Measurements from ENCODE around the gene PPP1R17. TPM values are rescaled to one million over a fixed set of nuclear protein-coding genes. Genes with fewer than 3 reads are reported as not detected.

The PPP1R17 gene
- total and polyA plus RNA-seq, 2 experiments from 2014 or later = 0.52 to 2.4 TPM

DNA sequence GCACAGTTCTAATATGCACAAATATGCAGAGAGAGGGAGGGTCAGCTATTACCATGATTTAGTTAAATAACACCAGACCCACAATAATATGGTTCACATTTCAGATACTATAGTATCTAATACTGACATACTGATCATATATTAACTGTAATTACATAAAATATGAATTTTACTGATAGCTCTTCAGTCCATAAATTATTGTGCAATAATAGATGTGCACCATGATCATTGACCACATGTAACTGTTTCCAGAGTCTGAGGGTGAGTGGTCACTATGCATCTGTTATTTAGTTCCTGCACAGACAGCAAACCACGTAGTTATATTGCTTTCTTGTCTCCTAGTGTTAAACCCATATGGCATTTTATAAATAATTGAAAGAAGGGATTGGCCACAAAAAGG is 29.3 kb downstream of the PPP1R17 start:
- Mint-ChIP-seq H3K27me3 (ENCODE audit: insufficient read depth, low read depth, poor library complexity) (peaks cover 19% of the 10 kb centered on the region), H3K9me3 (peaks cover 27% of the 10 kb centered on the region), H3K27ac (no peak overlapping the region), H3K4me3 (no peak overlapping the region), H3K4me1 (peaks cover 5% of the 10 kb centered on the region; the same call in 1 of the 3 replicates), H3K36me3 (ENCODE audit: low read depth) (peaks cover 27% of the 10 kb centered on the region)
- no peaks in the 10 kb centered on the region for H3K79me2 ChIP-seq (replicated peaks; ENCODE audit: insufficient read depth)
- DNase-seq (ENCODE audit: low spot score) (no peak), ATAC-seq (no peak)
- H3K27ac ChIP-seq (ENCODE audit: low read depth) = no peak overlapping the region
- no peak overlapping the region for H3K4me2 ChIP-seq
- H3K36me3 ChIP-seq (ENCODE audit: insufficient read depth) = no peaks in the 10 kb centered on the region
- H3F3A ChIP-seq (replicated peaks; ENCODE audit: low read depth) = no peaks in the 10 kb centered on the region
- no peaks in the 10 kb centered on the region for H4K20me1 ChIP-seq (replicated peaks; ENCODE audit: insufficient read depth)
- H3K4me3 ChIP-seq = no peak overlapping the region
- peaks cover 2% of the 10 kb centered on the region; the same call in 1 of the 2 replicates for H3K4me1 ChIP-seq (ENCODE audit: insufficient read depth)
- no peak overlapping the region for H2AFZ ChIP-seq
- peaks cover 11% of the 10 kb centered on the region for H3K9me2 ChIP-seq (ENCODE audit: insufficient read depth)
- TF ChIP-seq CREB1 (CRISPR knock-in tag; IDR thresholded peaks at IDR 0.05; ENCODE audit: low read depth) (no peak), ZNF331 (CRISPR knock-in tag; IDR thresholded peaks at IDR 0.05; ENCODE audit: low read depth) (no peak), POLR2AphosphoS5 (IDR thresholded peaks at IDR 0.05; ENCODE audit: low read depth) (no peak), EZH2phosphoT487 (IDR thresholded peaks at IDR 0.05; ENCODE audit: unreplicated experiment) (no peak), NANOG (IDR thresholded peaks at IDR 0.05; ENCODE audit: borderline replicate concordance) (no peak), EZH2 (IDR thresholded peaks at IDR 0.05; ENCODE audit: low read depth, unreplicated experiment) (no peak)
- TF ChIP-seq, protein P1, sequence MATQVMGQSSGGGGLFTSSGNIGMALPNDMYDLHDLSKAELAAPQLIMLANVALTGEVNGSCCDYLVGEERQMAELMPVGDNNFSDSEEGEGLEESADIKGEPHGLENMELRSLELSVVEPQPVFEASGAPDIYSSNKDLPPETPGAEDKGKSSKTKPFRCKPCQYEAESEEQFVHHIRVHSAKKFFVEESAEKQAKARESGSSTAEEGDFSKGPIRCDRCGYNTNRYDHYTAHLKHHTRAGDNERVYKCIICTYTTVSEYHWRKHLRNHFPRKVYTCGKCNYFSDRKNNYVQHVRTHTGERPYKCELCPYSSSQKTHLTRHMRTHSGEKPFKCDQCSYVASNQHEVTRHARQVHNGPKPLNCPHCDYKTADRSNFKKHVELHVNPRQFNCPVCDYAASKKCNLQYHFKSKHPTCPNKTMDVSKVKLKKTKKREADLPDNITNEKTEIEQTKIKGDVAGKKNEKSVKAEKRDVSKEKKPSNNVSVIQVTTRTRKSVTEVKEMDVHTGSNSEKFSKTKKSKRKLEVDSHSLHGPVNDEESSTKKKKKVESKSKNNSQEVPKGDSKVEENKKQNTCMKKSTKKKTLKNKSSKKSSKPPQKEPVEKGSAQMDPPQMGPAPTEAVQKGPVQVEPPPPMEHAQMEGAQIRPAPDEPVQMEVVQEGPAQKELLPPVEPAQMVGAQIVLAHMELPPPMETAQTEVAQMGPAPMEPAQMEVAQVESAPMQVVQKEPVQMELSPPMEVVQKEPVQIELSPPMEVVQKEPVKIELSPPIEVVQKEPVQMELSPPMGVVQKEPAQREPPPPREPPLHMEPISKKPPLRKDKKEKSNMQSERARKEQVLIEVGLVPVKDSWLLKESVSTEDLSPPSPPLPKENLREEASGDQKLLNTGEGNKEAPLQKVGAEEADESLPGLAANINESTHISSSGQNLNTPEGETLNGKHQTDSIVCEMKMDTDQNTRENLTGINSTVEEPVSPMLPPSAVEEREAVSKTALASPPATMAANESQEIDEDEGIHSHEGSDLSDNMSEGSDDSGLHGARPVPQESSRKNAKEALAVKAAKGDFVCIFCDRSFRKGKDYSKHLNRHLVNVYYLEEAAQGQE (IDR thresholded peaks at IDR 0.05; ENCODE audit: unreplicated experiment) = no peak
- TF ChIP-seq, protein P2, sequence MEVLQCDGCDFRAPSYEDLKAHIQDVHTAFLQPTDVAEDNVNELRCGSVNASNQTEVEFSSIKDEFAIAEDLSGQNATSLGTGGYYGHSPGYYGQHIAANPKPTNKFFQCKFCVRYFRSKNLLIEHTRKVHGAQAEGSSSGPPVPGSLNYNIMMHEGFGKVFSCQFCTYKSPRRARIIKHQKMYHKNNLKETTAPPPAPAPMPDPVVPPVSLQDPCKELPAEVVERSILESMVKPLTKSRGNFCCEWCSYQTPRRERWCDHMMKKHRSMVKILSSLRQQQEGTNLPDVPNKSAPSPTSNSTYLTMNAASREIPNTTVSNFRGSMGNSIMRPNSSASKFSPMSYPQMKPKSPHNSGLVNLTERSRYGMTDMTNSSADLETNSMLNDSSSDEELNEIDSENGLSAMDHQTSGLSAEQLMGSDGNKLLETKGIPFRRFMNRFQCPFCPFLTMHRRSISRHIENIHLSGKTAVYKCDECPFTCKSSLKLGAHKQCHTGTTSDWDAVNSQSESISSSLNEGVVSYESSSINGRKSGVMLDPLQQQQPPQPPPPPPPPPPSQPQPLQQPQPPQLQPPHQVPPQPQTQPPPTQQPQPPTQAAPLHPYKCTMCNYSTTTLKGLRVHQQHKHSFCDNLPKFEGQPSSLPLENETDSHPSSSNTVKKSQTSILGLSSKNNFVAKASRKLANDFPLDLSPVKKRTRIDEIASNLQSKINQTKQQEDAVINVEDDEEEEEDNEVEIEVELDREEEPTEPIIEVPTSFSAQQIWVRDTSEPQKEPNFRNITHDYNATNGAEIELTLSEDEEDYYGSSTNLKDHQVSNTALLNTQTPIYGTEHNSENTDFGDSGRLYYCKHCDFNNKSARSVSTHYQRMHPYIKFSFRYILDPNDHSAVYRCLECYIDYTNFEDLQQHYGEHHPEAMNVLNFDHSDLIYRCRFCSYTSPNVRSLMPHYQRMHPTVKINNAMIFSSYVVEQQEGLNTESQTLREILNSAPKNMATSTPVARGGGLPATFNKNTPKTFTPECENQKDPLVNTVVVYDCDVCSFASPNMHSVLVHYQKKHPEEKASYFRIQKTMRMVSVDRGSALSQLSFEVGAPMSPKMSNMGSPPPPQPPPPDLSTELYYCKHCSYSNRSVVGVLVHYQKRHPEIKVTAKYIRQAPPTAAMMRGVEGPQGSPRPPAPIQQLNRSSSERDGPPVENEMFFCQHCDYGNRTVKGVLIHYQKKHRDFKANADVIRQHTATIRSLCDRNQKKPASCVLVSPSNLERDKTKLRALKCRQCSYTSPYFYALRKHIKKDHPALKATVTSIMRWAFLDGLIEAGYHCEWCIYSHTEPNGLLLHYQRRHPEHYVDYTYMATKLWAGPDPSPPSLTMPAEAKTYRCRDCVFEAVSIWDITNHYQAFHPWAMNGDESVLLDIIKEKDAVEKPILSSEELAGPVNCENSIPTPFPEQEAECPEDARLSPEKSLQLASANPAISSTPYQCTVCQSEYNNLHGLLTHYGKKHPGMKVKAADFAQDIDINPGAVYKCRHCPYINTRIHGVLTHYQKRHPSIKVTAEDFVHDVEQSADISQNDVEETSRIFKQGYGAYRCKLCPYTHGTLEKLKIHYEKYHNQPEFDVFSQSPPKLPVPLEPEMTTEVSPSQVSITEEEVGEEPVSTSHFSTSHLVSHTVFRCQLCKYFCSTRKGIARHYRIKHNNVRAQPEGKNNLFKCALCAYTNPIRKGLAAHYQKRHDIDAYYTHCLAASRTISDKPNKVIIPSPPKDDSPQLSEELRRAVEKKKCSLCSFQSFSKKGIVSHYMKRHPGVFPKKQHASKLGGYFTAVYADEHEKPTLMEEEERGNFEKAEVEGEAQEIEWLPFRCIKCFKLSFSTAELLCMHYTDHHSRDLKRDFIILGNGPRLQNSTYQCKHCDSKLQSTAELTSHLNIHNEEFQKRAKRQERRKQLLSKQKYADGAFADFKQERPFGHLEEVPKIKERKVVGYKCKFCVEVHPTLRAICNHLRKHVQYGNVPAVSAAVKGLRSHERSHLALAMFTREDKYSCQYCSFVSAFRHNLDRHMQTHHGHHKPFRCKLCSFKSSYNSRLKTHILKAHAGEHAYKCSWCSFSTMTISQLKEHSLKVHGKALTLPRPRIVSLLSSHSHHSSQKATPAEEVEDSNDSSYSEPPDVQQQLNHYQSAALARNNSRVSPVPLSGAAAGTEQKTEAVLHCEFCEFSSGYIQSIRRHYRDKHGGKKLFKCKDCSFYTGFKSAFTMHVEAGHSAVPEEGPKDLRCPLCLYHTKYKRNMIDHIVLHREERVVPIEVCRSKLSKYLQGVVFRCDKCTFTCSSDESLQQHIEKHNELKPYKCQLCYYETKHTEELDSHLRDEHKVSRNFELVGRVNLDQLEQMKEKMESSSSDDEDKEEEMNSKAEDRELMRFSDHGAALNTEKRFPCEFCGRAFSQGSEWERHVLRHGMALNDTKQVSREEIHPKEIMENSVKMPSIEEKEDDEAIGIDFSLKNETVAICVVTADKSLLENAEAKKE (CRISPR knock-in tag; IDR thresholded peaks at IDR 0.05) = no peak
- TF ChIP-seq, protein P3, sequence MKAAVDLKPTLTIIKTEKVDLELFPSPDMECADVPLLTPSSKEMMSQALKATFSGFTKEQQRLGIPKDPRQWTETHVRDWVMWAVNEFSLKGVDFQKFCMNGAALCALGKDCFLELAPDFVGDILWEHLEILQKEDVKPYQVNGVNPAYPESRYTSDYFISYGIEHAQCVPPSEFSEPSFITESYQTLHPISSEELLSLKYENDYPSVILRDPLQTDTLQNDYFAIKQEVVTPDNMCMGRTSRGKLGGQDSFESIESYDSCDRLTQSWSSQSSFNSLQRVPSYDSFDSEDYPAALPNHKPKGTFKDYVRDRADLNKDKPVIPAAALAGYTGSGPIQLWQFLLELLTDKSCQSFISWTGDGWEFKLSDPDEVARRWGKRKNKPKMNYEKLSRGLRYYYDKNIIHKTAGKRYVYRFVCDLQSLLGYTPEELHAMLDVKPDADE (IDR thresholded peaks at IDR 0.05) = no peak
- H3K27me3 ChIP-seq (ENCODE audit: insufficient read depth) = peaks cover 9% of the 10 kb centered on the region
